PC-9 (cell line): ENCODE results near the gene CPNE4. TPM values are rescaled to one million over a fixed set of nuclear protein-coding genes. Genes with fewer than 3 reads are reported as not detected.

Source experiments
- BruUV-seq: library from RNA; stranded (reverse); fragments of 400-500 nt; replicated peaks from 2 replicates; lab custom pipeline; 2021; lab: Mats Ljungman, UMichigan
- CTCF ChIA-PET: fragments of 300-600 bp; sonication (Branson Sonifier 250); formaldehyde crosslinking; loops from one replicate; lab custom pipeline; 2022; ENCODE audit warnings: antibody characterized with exemption; lab: Charles Lee
- POLR2A ChIA-PET: fragments of 300-600 bp; sonication (Branson Sonifier 250); formaldehyde crosslinking; loops from one replicate; lab custom pipeline; 2022; ENCODE audit warnings: antibody characterized with exemption; ENCODE audit not compliant: unreplicated experiment; lab: Charles Lee
- DNase-seq, 2 experiments: peaks; one replicate each; pipeline versions ENCODE4 v3.0.0 to v3.0.0-alpha.2; 2015 to 2022; ENCODE audit warnings: mixed read lengths in 1 of 2
- H2AFZ ChIP-seq: fragments of 200-600 bp; sonication (generic); 2 replicates; pipeline ENCODE4 v1.8.1; 2017; ENCODE audit warnings: antibody characterized with exemption
- H3F3A ChIP-seq: fragments of 200-600 bp; sonication (generic); 2 replicates; pipeline ENCODE4 v1.8.1; 2017; ENCODE audit warnings: antibody characterized with exemption, mild to moderate bottlenecking, low read depth; ENCODE audit not compliant: insufficient read depth
- H3K27ac ChIP-seq: fragments of 200-600 bp; sonication (generic); 2 replicates; pipeline ENCODE4 v1.6.1; 2016; ENCODE audit warnings: mixed run types
- H3K27me3 ChIP-seq: fragments of 200-600 bp; sonication (generic); 2 replicates; pipeline ENCODE4 v1.6.1; 2016; ENCODE audit warnings: low read depth, mixed run types; ENCODE audit not compliant: insufficient read depth
- H3K36me3 ChIP-seq: fragments of 200-600 bp; sonication (generic); 2 replicates; pipeline ENCODE4 v1.6.1; 2016; ENCODE audit warnings: low read depth, mixed run types
- H3K4me1 ChIP-seq: fragments of 200-600 bp; sonication (generic); replicated peaks from 2 replicates; pipeline ENCODE4 v1.6.1; 2016; ENCODE audit warnings: mixed run types; ENCODE audit not compliant: insufficient read depth
- H3K4me2 ChIP-seq: fragments of 200-600 bp; sonication (generic); 2 replicates; pipeline ENCODE4 v1.6.1; 2017; ENCODE audit warnings: mixed run types
- H3K4me3 ChIP-seq: fragments of 200-600 bp; sonication (generic); 2 replicates; pipeline ENCODE4 v1.6.1; 2016; ENCODE audit warnings: mixed run types
- H3K79me2 ChIP-seq: fragments of 200-600 bp; sonication (generic); 2 replicates; pipeline ENCODE4 v1.6.1; 2017; ENCODE audit warnings: low read depth, mixed run types
- H3K9me2 ChIP-seq: fragments of 200-600 bp; sonication (generic); 2 replicates; pipeline ENCODE4 v1.8.1; 2017; ENCODE audit warnings: mild to moderate bottlenecking; ENCODE audit not compliant: insufficient read depth
- H3K9me3 ChIP-seq: fragments of 200-600 bp; sonication (generic); 2 replicates; pipeline ENCODE4 v1.8.1; 2016; ENCODE audit warnings: low read depth; ENCODE audit not compliant: insufficient read depth
- H4K20me1 ChIP-seq: fragments of 200-600 bp; sonication (generic); 2 replicates; pipeline ENCODE4 v1.8.1; 2017; ENCODE audit not compliant: insufficient read depth
- EZH2 ChIP-seq: fragments of 200-600 bp; sonication (generic); IDR thresholded peaks from 2 replicates; pipeline ENCODE4 v1.8.0; 2017; ENCODE audit warnings: antibody characterized with exemption, low read depth
- intact Hi-C: fragments of 100-400 bp; cut with micrococcal nuclease; formaldehyde crosslinking; loops from one replicate; pipeline ENCODE4 v1.10.0; 2022; ENCODE audit not compliant: unreplicated experiment
- total RNA-seq: library from RNA; stranded (reverse); gene quantifications from 2 replicates; pipeline ENCODE4 v1.2.3, GENCODE V29; 2021
- TF ChIP-seq, protein P1 (sequence below): fragments of 200-600 bp; sonication (generic); conservative IDR thresholded peaks from 2 replicates; pipeline ENCODE4 v1.6.1; 2017; ENCODE audit warnings: mixed run types, antibody characterized with exemption, mild to moderate bottlenecking, moderate library complexity

The CPNE4 gene
- total RNA-seq, 1 experiment from 2014 or later = 0.22 TPM

DNA sequence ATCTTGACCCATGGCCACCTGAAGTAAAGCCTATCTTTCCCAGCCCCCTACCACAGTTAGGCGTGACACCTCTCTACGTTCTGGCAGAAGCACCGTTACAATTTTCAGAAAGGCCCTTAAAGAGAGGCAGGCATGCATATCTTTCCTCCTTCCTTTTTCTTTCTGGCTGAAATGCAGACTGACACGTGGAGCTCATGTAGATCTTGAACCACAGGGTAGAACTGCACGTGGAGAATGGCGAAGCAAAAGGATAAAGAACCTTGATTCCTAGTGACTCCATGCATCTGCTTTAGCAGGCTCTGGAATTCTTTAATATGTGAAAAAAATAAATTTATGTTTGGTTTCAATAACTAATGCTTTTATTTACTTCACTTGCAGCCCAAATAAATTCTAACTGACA is 166.6 kb downstream of the CPNE4 start:
- BruUV-seq = no TSS peak
- H3K4me2 ChIP-seq = no peak overlapping the region
- H4K20me1 ChIP-seq = no peaks in the 10 kb centered on the region
- H3K9me2 ChIP-seq = no peaks in the 10 kb centered on the region; the same call in 1 of the 2 replicates
- no peak overlapping the region for H3K4me3 ChIP-seq
- H3K27ac ChIP-seq = no peak overlapping the region
- H3K27me3 ChIP-seq = no peaks in the 10 kb centered on the region
- no peak for DNase-seq
- H3K4me1 ChIP-seq = no peaks in the 10 kb centered on the region
- no peaks in the 10 kb centered on the region; the same call in 1 of the 2 replicates for H3K9me3 ChIP-seq
- no peaks in the 10 kb centered on the region for H3K36me3 ChIP-seq
- CTCF ChIA-PET = no interaction called here
- H3F3A ChIP-seq = no peaks in the 10 kb centered on the region
- POLR2A ChIA-PET = no interaction called here
- intact Hi-C loops = no loop called here
- H3K79me2 ChIP-seq = no peaks in the 10 kb centered on the region
- TF ChIP-seq, protein P1, sequence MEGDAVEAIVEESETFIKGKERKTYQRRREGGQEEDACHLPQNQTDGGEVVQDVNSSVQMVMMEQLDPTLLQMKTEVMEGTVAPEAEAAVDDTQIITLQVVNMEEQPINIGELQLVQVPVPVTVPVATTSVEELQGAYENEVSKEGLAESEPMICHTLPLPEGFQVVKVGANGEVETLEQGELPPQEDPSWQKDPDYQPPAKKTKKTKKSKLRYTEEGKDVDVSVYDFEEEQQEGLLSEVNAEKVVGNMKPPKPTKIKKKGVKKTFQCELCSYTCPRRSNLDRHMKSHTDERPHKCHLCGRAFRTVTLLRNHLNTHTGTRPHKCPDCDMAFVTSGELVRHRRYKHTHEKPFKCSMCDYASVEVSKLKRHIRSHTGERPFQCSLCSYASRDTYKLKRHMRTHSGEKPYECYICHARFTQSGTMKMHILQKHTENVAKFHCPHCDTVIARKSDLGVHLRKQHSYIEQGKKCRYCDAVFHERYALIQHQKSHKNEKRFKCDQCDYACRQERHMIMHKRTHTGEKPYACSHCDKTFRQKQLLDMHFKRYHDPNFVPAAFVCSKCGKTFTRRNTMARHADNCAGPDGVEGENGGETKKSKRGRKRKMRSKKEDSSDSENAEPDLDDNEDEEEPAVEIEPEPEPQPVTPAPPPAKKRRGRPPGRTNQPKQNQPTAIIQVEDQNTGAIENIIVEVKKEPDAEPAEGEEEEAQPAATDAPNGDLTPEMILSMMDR = no peak
- TF ChIP-seq EZH2 = no peak
- H2AFZ ChIP-seq = no peak overlapping the region

DNA sequence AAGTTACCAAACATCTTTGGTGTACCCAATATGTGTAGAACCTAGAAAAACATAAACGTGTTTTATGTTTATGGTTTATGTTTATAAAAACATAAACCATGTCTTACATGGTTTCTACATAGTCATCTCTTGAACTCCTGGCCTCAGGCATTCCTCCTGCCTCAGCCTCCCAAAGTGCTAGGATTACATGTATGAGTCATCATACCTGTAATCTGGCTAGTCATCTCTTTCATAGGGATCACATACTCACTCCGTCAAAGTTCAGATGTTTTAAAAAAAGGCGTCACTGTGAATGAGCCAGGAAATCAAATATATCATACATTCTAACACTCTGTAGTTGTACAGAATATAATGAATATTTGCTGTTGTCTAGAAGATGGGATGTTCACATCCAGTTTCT is 178.6 kb downstream of the CPNE4 start:
- H3K4me3 ChIP-seq = no peak overlapping the region
- H3F3A ChIP-seq = no peaks in the 10 kb centered on the region; the same call in 1 of the 2 replicates
- H3K36me3 ChIP-seq = no peaks in the 10 kb centered on the region
- no peak for DNase-seq
- peaks cover 8% of the 10 kb centered on the region; the same call in 1 of the 2 replicates for H3K9me2 ChIP-seq
- H4K20me1 ChIP-seq = no peaks in the 10 kb centered on the region
- intact Hi-C loops = no loop called here
- no peaks in the 10 kb centered on the region for H3K27me3 ChIP-seq
- no peak for TF ChIP-seq EZH2
- TF ChIP-seq, protein P1 = no peak
- no peaks in the 10 kb centered on the region for H3K9me3 ChIP-seq
- no peaks in the 10 kb centered on the region for H3K79me2 ChIP-seq
- no peak overlapping the region for H2AFZ ChIP-seq
- H3K27ac ChIP-seq = no peak overlapping the region
- POLR2A ChIA-PET = no interaction called here
- CTCF ChIA-PET = no interaction called here
- H3K4me1 ChIP-seq = no peaks in the 10 kb centered on the region
- H3K4me2 ChIP-seq = no peak overlapping the region
- no TSS peak for BruUV-seq

DNA sequence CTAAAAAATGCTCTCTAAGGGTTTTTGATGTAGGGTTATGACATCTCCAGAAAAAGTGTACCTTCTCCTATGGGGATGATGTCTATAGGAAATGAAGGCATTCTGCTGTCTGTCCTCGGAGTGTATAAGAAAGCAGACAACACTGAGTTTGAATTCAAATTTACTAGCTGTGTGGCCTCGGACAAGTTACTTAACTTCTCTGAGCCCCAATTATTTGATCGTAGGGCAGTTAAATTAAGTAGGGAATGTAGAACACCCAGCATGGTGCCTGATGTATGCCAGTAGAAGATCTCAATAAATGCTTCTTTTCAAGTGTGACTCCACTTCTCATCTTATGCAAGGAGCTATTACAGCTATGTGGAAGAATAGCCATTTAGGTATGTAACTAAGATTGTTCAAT is 184.6 kb downstream of the CPNE4 start:
- Histone ChIP-seq H4K20me1 (no peaks in the 10 kb centered on the region), H3K27ac (no peak overlapping the region), H3K4me2 (no peak overlapping the region), H3K36me3 (no peaks in the 10 kb centered on the region), H3F3A (no peaks in the 10 kb centered on the region; the same call in 1 of the 2 replicates), H3K9me3 (no peaks in the 10 kb centered on the region), H3K9me2 (peaks cover 8% of the 10 kb centered on the region; the same call in 1 of the 2 replicates), H3K79me2 (no peaks in the 10 kb centered on the region), H2AFZ (no peak overlapping the region), H3K27me3 (no peaks in the 10 kb centered on the region), H3K4me1 (peaks cover 12% of the 10 kb centered on the region; the same call in 1 of the 2 replicates), H3K4me3 (no peak overlapping the region)
- POLR2A ChIA-PET = no interaction called here
- DNase-seq = no peak
- CTCF ChIA-PET = no interaction called here
- intact Hi-C loops = no loop called here
- TF ChIP-seq EZH2 = no peak
- TF ChIP-seq, protein P1 = no peak
- no TSS peak for BruUV-seq
